GM12878 (cell line): Measurements from ENCODE around the gene DDR1.

Experiments
- EZH2 ChIP-seq: IDR thresholded peaks from 2 replicates; pipeline ENCODE4 v1.6.1; 2012; ENCODE audit warnings: low read depth, mild to moderate bottlenecking, control low read depth, inconsistent platforms, low read length, borderline replicate concordance; ENCODE audit not compliant: control insufficient read depth
- FOS ChIP-seq: IDR thresholded peaks from 3 replicates; pipeline ENCODE4 v1.6.1; 2011; ENCODE audit warnings: borderline replicate concordance; ENCODE audit not compliant: insufficient read length; ENCODE audit errors: extremely low read depth
- GABPA ChIP-seq: IDR thresholded peaks from 2 replicates; pipeline ENCODE4 v1.6.1; 2014; ENCODE audit warnings: antibody characterized with exemption, low read depth, mild to moderate bottlenecking, inconsistent platforms
- JUND ChIP-seq: IDR thresholded peaks from 2 replicates; pipeline ENCODE4 v1.6.1; 2012; ENCODE audit warnings: low read depth, mild to moderate bottlenecking, low read length, improper control_type of control experiment, moderate library complexity
- MTA2 ChIP-seq: fragments of 450-650 bp; IDR thresholded peaks from 2 replicates; pipeline ENCODE4 v1.6.1; 2016; ENCODE audit warnings: low read depth, mild to moderate bottlenecking, moderate library complexity
- POLR2AphosphoS5 ChIP-seq: IDR thresholded peaks from 2 replicates; pipeline ENCODE4 v1.6.1; 2011; ENCODE audit warnings: mild to moderate bottlenecking, low read length, inconsistent platforms
- RCOR1 ChIP-seq: conservative IDR thresholded peaks from 2 replicates; pipeline ENCODE4 v1.6.1; 2012; ENCODE audit warnings: low read depth, low read length, improper control_type of control experiment
- SREBF2 ChIP-seq: IDR thresholded peaks from 2 replicates; pipeline ENCODE4 v1.6.1; 2012; ENCODE audit warnings: mild to moderate bottlenecking, low read length
- ZNF384 ChIP-seq: IDR thresholded peaks from 2 replicates; pipeline ENCODE4 v1.6.1; 2012; ENCODE audit warnings: low read depth, mild to moderate bottlenecking, low read length, improper control_type of control experiment, borderline replicate concordance
- TF ChIP-seq, protein P1 (sequence below), 3 experiments: IDR thresholded peaks in 2 of 3; conservative IDR thresholded peaks in 1 of 3; 2 replicates each; pipeline ENCODE4 v1.5.1; 2011; ENCODE audit warnings: low read depth in 3 of 3, low read length in 3 of 3, mild to moderate bottlenecking in 3 of 3, control low read depth in 2 of 3, moderate library complexity in 2 of 3, inconsistent platforms in 1 of 3, mixed read lengths in 1 of 3; ENCODE audit not compliant: control insufficient read depth in 2 of 3, insufficient read depth in 1 of 3; ENCODE audit errors: extremely low read depth in 1 of 3
- TF ChIP-seq, protein P2 (sequence below): IDR thresholded peaks from 2 replicates; pipeline ENCODE4 v1.6.1; 2012; ENCODE audit warnings: low read depth, low read length, improper control_type of control experiment
- TF ChIP-seq, protein P3 (sequence below): IDR thresholded peaks from 2 replicates; pipeline ENCODE4 v1.6.1; 2012; ENCODE audit warnings: low read depth, low read length, improper control_type of control experiment

DNA sequence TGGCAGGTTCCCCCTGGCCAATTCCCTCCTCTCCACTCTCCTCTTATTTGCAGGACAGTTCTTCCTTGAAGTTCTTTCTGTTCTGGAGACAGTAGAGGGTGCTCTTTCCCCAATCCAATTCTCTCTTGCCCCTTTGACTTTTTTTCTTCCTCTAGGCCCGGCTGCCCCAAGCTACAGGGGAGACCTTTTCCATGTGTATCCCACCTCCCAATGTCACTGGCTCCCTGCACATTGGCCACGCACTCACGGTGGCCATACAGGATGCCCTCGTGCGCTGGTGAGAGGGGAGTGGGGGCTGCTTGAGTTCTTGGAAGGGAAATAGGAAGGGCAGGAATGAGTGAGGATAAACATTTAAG, 31.2 kb downstream of the DDR1 start:
- TF ChIP-seq, protein P1, sequence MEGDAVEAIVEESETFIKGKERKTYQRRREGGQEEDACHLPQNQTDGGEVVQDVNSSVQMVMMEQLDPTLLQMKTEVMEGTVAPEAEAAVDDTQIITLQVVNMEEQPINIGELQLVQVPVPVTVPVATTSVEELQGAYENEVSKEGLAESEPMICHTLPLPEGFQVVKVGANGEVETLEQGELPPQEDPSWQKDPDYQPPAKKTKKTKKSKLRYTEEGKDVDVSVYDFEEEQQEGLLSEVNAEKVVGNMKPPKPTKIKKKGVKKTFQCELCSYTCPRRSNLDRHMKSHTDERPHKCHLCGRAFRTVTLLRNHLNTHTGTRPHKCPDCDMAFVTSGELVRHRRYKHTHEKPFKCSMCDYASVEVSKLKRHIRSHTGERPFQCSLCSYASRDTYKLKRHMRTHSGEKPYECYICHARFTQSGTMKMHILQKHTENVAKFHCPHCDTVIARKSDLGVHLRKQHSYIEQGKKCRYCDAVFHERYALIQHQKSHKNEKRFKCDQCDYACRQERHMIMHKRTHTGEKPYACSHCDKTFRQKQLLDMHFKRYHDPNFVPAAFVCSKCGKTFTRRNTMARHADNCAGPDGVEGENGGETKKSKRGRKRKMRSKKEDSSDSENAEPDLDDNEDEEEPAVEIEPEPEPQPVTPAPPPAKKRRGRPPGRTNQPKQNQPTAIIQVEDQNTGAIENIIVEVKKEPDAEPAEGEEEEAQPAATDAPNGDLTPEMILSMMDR (IDR thresholded peaks at IDR 0.05 in 2 of 3, conservative IDR thresholded peaks at IDR 0.05 in 1 of 3; ENCODE audit: control insufficient read depth in 2 of 3, extremely low read depth in 1 of 3, insufficient read depth in 1 of 3, low read depth in 3 of 3, low read length in 3 of 3) = peak; percentile 54 to 76 (median 65); a peak in 5 of 6 replicates
- no peak for TF ChIP-seq RCOR1
- TF ChIP-seq, protein P2, sequence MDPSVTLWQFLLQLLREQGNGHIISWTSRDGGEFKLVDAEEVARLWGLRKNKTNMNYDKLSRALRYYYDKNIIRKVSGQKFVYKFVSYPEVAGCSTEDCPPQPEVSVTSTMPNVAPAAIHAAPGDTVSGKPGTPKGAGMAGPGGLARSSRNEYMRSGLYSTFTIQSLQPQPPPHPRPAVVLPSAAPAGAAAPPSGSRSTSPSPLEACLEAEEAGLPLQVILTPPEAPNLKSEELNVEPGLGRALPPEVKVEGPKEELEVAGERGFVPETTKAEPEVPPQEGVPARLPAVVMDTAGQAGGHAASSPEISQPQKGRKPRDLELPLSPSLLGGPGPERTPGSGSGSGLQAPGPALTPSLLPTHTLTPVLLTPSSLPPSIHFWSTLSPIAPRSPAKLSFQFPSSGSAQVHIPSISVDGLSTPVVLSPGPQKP = no peak
- no peak for TF ChIP-seq EZH2
- TF ChIP-seq, protein P3, sequence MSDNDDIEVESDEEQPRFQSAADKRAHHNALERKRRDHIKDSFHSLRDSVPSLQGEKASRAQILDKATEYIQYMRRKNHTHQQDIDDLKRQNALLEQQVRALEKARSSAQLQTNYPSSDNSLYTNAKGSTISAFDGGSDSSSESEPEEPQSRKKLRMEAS = no peak
- no peak for TF ChIP-seq SREBF2
- TF ChIP-seq FOS = no peak
- peak; percentile 70; the same call in 1 of the 2 replicates for TF ChIP-seq ZNF384
- TF ChIP-seq POLR2AphosphoS5 = no peak
- no peak for TF ChIP-seq JUND
- TF ChIP-seq GABPA = no peak
- no peak for TF ChIP-seq MTA2
